Mesenchymal stem cell (in vitro differentiated cells and primary cell): Measurements from ENCODE around the gene WDR4.
"Not testable (repeated sequence)": the region's sequence is repeated elsewhere in the genome, so short reads cannot be mapped to it uniquely, and the experiment has no call there.

Source experiments
- DNase-seq: peaks from one replicate; pipeline ENCODE4 v3.0.0-alpha.2; 2013
- H2AFZ ChIP-seq: one replicate; pipeline ENCODE4 v1.6.1; 2013; ENCODE audit warnings: low read depth, mild to moderate bottlenecking, control low read depth, inconsistent platforms, low read length, moderate library complexity
- H2AK5ac ChIP-seq: 2 replicates; pipeline ENCODE4 v1.6.1; 2013; ENCODE audit warnings: low read length, moderate library complexity, mild to moderate bottlenecking, inconsistent platforms; ENCODE audit not compliant: severe bottlenecking
- H2BK120ac ChIP-seq: one replicate; pipeline ENCODE4 v1.6.1; 2013; ENCODE audit warnings: low read depth, mild to moderate bottlenecking, inconsistent platforms, low read length, moderate library complexity
- H2BK12ac ChIP-seq, 2 experiments: one replicate each; pipeline ENCODE4 v1.6.1; 2013; ENCODE audit warnings: inconsistent platforms in 2 of 2, low read length in 2 of 2, mild to moderate bottlenecking in 2 of 2, moderate library complexity in 2 of 2, control low read depth in 1 of 2
- H2BK15ac ChIP-seq: one replicate; pipeline ENCODE4 v1.6.1; 2013; ENCODE audit warnings: mild to moderate bottlenecking, low read depth, inconsistent platforms; ENCODE audit not compliant: poor library complexity, severe bottlenecking
- H2BK5ac ChIP-seq: 2 replicates; pipeline ENCODE4 v1.6.1; 2013; ENCODE audit warnings: low read depth, mild to moderate bottlenecking, low read length, control low read depth, inconsistent platforms; ENCODE audit not compliant: poor library complexity, severe bottlenecking
- H3K14ac ChIP-seq, 2 experiments: one replicate each; pipeline ENCODE4 v1.6.1; 2013; ENCODE audit warnings: inconsistent platforms in 2 of 2, low read length in 2 of 2, control low read depth in 1 of 2, mild to moderate bottlenecking in 1 of 2, moderate library complexity in 1 of 2
- H3K18ac ChIP-seq, 2 experiments: one replicate each; pipeline ENCODE4 v1.6.1; 2013; ENCODE audit warnings: inconsistent platforms in 2 of 2, low read length in 2 of 2, control low read depth in 1 of 2, low read depth in 1 of 2, mild to moderate bottlenecking in 1 of 2
- H3K23ac ChIP-seq, 2 experiments: one replicate each; pipeline ENCODE4 v1.6.1; 2013; ENCODE audit warnings: inconsistent platforms in 2 of 2, low read length in 2 of 2, mild to moderate bottlenecking in 2 of 2, moderate library complexity in 2 of 2, control low read depth in 1 of 2
- H3K27ac ChIP-seq: 2 replicates; pipeline ENCODE4 v1.5.1; 2013; ENCODE audit warnings: mild to moderate bottlenecking, moderate library complexity, low read length, control low read depth, inconsistent platforms; ENCODE audit not compliant: poor library complexity, severe bottlenecking
- H3K27me3 ChIP-seq, 2 experiments: 2 replicates each; pipeline versions ENCODE4 v1.6.1 to v1.7.0; 2013; ENCODE audit warnings: low read length in 2 of 2, mild to moderate bottlenecking in 2 of 2, moderate library complexity in 2 of 2, control low read depth in 1 of 2, inconsistent platforms in 1 of 2; ENCODE audit not compliant: control insufficient read depth in 1 of 2, insufficient read depth in 1 of 2
- H3K36me3 ChIP-seq, 2 experiments: 2 replicates each; pipeline versions ENCODE4 v1.6.1 to v1.7.0; 2013; ENCODE audit warnings: low read length in 2 of 2, control low read depth in 1 of 2, inconsistent platforms in 1 of 2, low read depth in 1 of 2, mild to moderate bottlenecking in 1 of 2; ENCODE audit not compliant: insufficient read depth in 2 of 2, control insufficient read depth in 1 of 2
- H3K4ac ChIP-seq, 2 experiments: one replicate each; pipeline ENCODE4 v1.6.1; 2013; ENCODE audit warnings: inconsistent platforms in 2 of 2, low read length in 2 of 2, mild to moderate bottlenecking in 2 of 2, moderate library complexity in 2 of 2, control low read depth in 1 of 2, low read depth in 1 of 2
- H3K4me1 ChIP-seq: 2 replicates; pipeline ENCODE4 v1.6.1; 2013; ENCODE audit warnings: low read depth, low read length, control low read depth; ENCODE audit not compliant: control insufficient read depth, insufficient read depth
- H3K4me2 ChIP-seq: 2 replicates; pipeline ENCODE4 v1.6.1; 2013; ENCODE audit warnings: low read length, mild to moderate bottlenecking, inconsistent platforms; ENCODE audit not compliant: poor library complexity, severe bottlenecking
- H3K4me3 ChIP-seq, 2 experiments: 2 replicates each; pipeline versions ENCODE4 v1.5.1 to v1.7.0; 2013; ENCODE audit warnings: low read length in 2 of 2, mild to moderate bottlenecking in 2 of 2, control low read depth in 1 of 2, low read depth in 1 of 2; ENCODE audit not compliant: insufficient read depth in 1 of 2
- H3K79me1 ChIP-seq: replicated peaks from 2 replicates; pipeline ENCODE4 v1.6.1; 2013; ENCODE audit warnings: mild to moderate bottlenecking, control low read depth, low read length, inconsistent platforms; ENCODE audit not compliant: poor library complexity, severe bottlenecking
- H3K9ac ChIP-seq: 2 replicates; pipeline ENCODE4 v1.7.0; 2013; ENCODE audit warnings: mild to moderate bottlenecking, low read length, moderate library complexity
- H3K9me3 ChIP-seq: 2 replicates; pipeline ENCODE4 v1.7.0; 2013; ENCODE audit warnings: mild to moderate bottlenecking, low read length; ENCODE audit not compliant: control insufficient read depth
- H4K8ac ChIP-seq: one replicate; pipeline ENCODE4 v1.6.1; 2013; ENCODE audit warnings: inconsistent platforms, mild to moderate bottlenecking, low read length, moderate library complexity
- H4K91ac ChIP-seq: one replicate; pipeline ENCODE4 v1.6.1; 2013; ENCODE audit warnings: mild to moderate bottlenecking, low read length, inconsistent platforms
- WGBS: methylation state at CpG from one replicate; pipeline ENCODE4 v1.1.7; 2013; ENCODE audit warnings: mixed read lengths; 5-methylcytosine and 5-hydroxymethylcytosine counted together

The WDR4 gene

DNA sequence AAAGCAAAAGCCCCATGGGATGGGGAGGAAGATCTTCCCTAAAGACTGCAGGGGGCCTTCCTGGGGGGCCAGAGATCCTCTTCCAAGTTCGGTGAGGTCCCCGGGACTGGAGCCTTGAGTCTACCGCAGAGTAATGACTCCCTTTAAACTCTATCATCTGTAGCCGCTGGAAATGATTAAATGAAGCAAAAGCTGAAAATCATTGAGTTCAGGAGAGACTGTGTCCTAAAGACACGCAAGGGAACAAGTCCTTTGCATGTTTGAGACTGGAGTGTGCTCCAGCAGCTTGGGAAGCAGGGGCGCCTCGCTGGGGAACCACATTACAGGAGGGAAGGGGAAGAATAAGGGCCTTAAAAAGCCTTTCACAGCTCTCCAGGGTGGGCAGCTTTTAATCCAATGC, 70.2 kb downstream of the WDR4 start:
- H2BK5ac ChIP-seq = no peak overlapping the region
- no peak overlapping the region for H3K18ac ChIP-seq
- no peak overlapping the region for H3K4ac ChIP-seq
- H2BK15ac ChIP-seq = no peak overlapping the region
- H3K9me3 ChIP-seq = no peaks in the 10 kb centered on the region
- peaks cover 45 to 50% of the 10 kb centered on the region in 2 experiments for H3K27me3 ChIP-seq
- H3K4me3 ChIP-seq = no peak overlapping the region
- H3K36me3 ChIP-seq = no peaks in the 10 kb centered on the region
- no peak overlapping the region for H3K14ac ChIP-seq
- H4K91ac ChIP-seq = no peak overlapping the region
- no peak overlapping the region for H3K4me2 ChIP-seq
- H4K8ac ChIP-seq = no peak overlapping the region
- H2AFZ ChIP-seq = no peak overlapping the region
- H2BK12ac ChIP-seq = no peak overlapping the region
- no peaks in the 10 kb centered on the region for H3K79me1 ChIP-seq
- WGBS = 74% methylated on average over 7 of the region's 7 CpGs
- H3K27ac ChIP-seq = no peak overlapping the region
- no peak overlapping the region for H3K23ac ChIP-seq
- no peaks in the 10 kb centered on the region for H3K4me1 ChIP-seq
- no peak overlapping the region for H3K9ac ChIP-seq
- H2BK120ac ChIP-seq = no peak overlapping the region
- no peak overlapping the region for H2AK5ac ChIP-seq
- DNase-seq = no peak

DNA sequence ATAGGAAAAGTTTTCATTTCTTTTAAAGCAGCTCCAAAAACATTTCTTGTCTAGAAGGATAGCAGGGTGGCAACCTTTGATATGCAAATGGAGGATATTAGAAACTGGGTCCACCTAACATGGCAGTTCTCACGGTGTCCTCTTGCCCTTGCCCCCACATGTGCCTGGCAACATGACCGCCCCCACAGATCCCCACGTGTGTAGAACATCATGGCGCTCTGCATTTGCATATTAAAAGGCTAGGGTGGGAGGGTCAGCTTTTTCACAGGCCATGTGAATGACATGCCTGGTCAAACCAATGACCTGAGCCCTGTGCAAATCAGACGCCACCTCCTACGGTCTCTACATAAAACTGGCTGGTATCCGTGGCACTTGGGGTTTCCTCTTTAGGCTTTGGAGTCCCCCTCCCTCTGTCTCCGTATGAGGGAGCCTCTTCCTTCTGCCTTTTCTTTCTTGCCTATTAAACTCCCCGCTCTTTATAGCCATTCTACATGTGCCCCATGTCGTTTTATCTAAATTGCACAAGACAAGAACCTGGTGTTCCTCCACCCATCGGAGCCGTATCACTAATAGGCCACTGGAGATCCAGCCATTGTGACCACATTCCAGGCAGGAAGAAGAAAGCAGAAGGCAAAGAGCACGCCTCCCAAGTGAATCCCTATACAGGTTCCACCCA, 71.3 kb downstream of the WDR4 start:
- Histone ChIP-seq H4K91ac (no peak overlapping the region), H3K9me3 (no peaks in the 10 kb centered on the region), H2AK5ac (no peak overlapping the region), H3K4ac (no peak overlapping the region), H3K36me3 (no peaks in the 10 kb centered on the region), H3K79me1 (no peaks in the 10 kb centered on the region), H3K4me2 (no peak overlapping the region), H3K4me1 (no peaks in the 10 kb centered on the region), H2AFZ (no peak overlapping the region), H3K27ac (no peak overlapping the region), H3K18ac (no peak overlapping the region), H2BK12ac (no peak overlapping the region), H3K4me3 (no peak overlapping the region), H2BK5ac (no peak overlapping the region), H3K14ac (peak overlapping the region in 1 of 2 experiments; percentile 41), H3K9ac (no peak overlapping the region), H2BK120ac (no peak overlapping the region), H2BK15ac (no peak overlapping the region), H3K23ac (no peak overlapping the region), H4K8ac (no peak overlapping the region), H3K27me3 (peaks cover 52 to 53% of the 10 kb centered on the region in 2 experiments)
- no peak for DNase-seq
- WGBS = 83% methylated on average over 13 of the region's 13 CpGs

DNA sequence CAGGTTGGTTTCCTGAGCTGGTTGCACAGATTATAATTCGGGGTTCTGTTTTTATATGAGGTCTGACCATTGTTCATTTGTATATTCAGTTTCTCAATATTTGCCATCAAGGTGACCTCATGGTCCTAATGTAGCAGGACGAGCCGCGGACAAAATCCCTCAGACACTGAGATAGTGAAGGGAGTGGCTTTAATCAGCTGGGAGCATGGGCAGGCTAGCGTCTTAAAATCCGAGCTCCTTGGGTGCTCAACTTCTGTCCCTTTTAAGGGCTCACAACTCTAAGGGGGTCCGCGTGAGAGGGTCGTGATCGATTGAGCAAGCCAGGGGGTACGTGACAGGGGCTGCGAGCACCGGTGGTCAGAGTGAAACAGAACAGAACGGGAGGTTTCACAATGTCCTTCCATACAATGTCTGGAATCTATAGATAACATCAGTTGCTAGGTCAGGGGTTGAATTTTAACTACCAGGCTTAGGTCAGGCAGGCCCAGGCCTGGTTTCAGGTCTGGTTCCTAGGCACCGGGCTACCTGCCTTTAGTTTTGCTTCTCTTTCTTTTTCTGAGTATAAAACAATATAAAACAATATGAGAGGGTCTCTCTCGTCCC, 71.9 kb downstream of the WDR4 start:
- H3K27me3 ChIP-seq = peaks cover 52 to 53% of the 10 kb centered on the region in 2 experiments
- not testable (repeated sequence) for H3K9ac ChIP-seq, H3K4ac ChIP-seq, H2BK15ac ChIP-seq, H4K91ac ChIP-seq, H2AFZ ChIP-seq, H3K14ac ChIP-seq, H2AK5ac ChIP-seq, H2BK12ac ChIP-seq, H3K4me2 ChIP-seq, H3K9me3 ChIP-seq, H3K23ac ChIP-seq, H2BK120ac ChIP-seq, H3K79me1 ChIP-seq, H3K4me3 ChIP-seq, H3K18ac ChIP-seq, H3K36me3 ChIP-seq, H3K4me1 ChIP-seq, H3K27ac ChIP-seq, DNase-seq, H2BK5ac ChIP-seq, H4K8ac ChIP-seq
- 69% methylated on average over 8 of the region's 16 CpGs for WGBS

DNA sequence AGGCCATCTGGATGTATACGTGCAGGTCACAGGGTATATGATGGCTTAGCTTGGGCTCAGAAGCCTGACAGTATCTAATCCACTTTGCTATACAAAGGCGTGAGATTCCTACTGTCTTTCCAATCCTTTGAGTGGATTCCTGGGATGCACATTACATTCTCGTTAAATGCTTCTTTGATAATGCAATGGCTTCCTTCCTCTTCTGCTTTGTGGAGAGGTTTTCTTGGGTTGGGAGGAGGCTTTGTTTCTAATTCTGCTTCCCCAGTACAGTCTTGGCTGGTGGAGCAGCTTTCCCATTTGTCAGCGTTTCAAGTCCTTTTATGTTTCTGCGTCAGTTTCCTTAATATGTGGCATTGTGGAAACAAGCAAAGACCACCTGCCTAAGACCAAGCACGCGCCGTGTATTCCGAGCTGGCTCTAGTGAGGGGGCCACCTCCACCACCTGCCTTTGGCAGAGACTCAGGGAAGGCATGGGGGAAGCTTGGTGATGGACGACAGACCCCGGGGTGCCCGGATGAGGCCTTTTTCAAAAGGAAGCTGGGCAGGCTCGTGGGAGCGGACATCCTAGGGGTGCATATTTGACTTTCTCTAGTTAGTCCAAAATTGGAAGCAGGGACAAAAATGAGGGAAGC, 72.7 kb downstream of the WDR4 start:
- no peak overlapping the region for H2AK5ac ChIP-seq
- WGBS = 64% methylated on average over 14 of the region's 14 CpGs
- no peak overlapping the region for H2BK5ac ChIP-seq
- H3K79me1 ChIP-seq = no peaks in the 10 kb centered on the region
- H2BK15ac ChIP-seq = no peak overlapping the region
- no peak overlapping the region for H3K4me3 ChIP-seq
- no peak overlapping the region for H3K18ac ChIP-seq
- H4K8ac ChIP-seq = no peak overlapping the region
- H2AFZ ChIP-seq = no peak overlapping the region
- H4K91ac ChIP-seq = no peak overlapping the region
- H3K27me3 ChIP-seq = peaks cover 48 to 53% of the 10 kb centered on the region in 2 experiments
- no peak overlapping the region for H3K4me2 ChIP-seq
- no peak overlapping the region for H3K4ac ChIP-seq
- no peaks in the 10 kb centered on the region for H3K9me3 ChIP-seq
- no peak overlapping the region for H2BK12ac ChIP-seq
- no peak overlapping the region for H3K23ac ChIP-seq
- no peaks in the 10 kb centered on the region for H3K4me1 ChIP-seq
- no peak overlapping the region for H2BK120ac ChIP-seq
- H3K9ac ChIP-seq = no peak overlapping the region
- H3K27ac ChIP-seq = no peak overlapping the region
- DNase-seq = no peak
- H3K36me3 ChIP-seq = no peaks in the 10 kb centered on the region
- no peak overlapping the region for H3K14ac ChIP-seq
